CD4-positive, alpha-beta T cell treated with Interleukin-12 subunit alpha and Interleukin-12 subunit beta, for 1 hour (primary cell): ENCODE results near the gene MGLL.

ENCODE experiments used
- DNase-seq: peaks from one replicate; pipeline ENCODE4 v3.0.0-alpha.2; 2020

Gene MGLL

GRCh38 chr3:127699416-127700300 lies 122.7 kb downstream of the MGLL start:
- no peak for DNase-seq

- DNase-seq, result no peak
Observed at GRCh38 chr3:127698691-127699415, 123.5 kb downstream of the MGLL start.

GRCh38 chr3:127698286-127698685 lies 124.0 kb downstream of the MGLL start:
- DNase-seq, result no peak

GRCh38 chr3:127697551-127698240 lies 124.6 kb downstream of the MGLL start:
- peak; percentile 65 for DNase-seq

GRCh38 chr3:127694467-127695215 lies 127.7 kb downstream of the MGLL start:
- DNase-seq, result peak; percentile 58

- DNase-seq, result no peak
Observed at GRCh38 chr3:127693336-127693843, 128.9 kb downstream of the MGLL start.

- DNase-seq, result no peak
Observed at GRCh38 chr3:127692501-127693335, 129.6 kb downstream of the MGLL start.

GRCh38 chr3:127691974-127692373 lies 130.3 kb downstream of the MGLL start:
- no peak for DNase-seq

- no peak for DNase-seq
Observed at GRCh38 chr3:127691489-127691888, 130.8 kb downstream of the MGLL start.

GRCh38 chr3:127690823-127691452 lies 131.4 kb downstream of the MGLL start:
- DNase-seq, result no peak

- no peak for DNase-seq
Observed at GRCh38 chr3:127690106-127690505, 132.2 kb downstream of the MGLL start.

- no peak for DNase-seq
Observed at GRCh38 chr3:127689266-127689860, 133.0 kb downstream of the MGLL start.

GRCh38 chr3:127688416-127689265 lies 133.7 kb downstream of the MGLL start:
- DNase-seq, result no peak

- DNase-seq, result no peak
Observed at GRCh38 chr3:127688022-127688415, 134.3 kb downstream of the MGLL start.

GRCh38 chr3:127687228-127687737 lies 135.0 kb downstream of the MGLL start:
- no peak for DNase-seq

- no peak for DNase-seq
Observed at GRCh38 chr3:127686512-127686894, 135.8 kb downstream of the MGLL start.

- no peak for DNase-seq
Observed at GRCh38 chr3:127685708-127686511, 136.4 kb downstream of the MGLL start.

- no peak for DNase-seq
Observed at GRCh38 chr3:127684871-127685707, 137.2 kb downstream of the MGLL start.
